Activated naive CD8-positive, alpha-beta T cell treated with anti-CD3 and anti-CD28 coated beads, Interleukin-2, amount 10 ng/mL, durations not matched to agents 7 days and 5 days (primary cell): ENCODE data around the gene LEP. TPM values are rescaled to one million over a fixed set of nuclear protein-coding genes. Genes with fewer than 3 reads are reported as not detected.
"Not testable (repeated sequence)": the region's sequence is repeated elsewhere in the genome, so short reads cannot be mapped to it uniquely, and the experiment has no call there.

Experiments
- ATAC-seq: fragments of 150-1000 bp; cut with Tn5 transposase; one replicate; pipeline ENCODE4 v1.10.0; 2021; ENCODE audit warnings: low read depth, moderate library complexity
- POLR2A ChIA-PET: fragments of 350-600 bp; sonication (Branson Sonifier 250); formaldehyde crosslinking; loops from one replicate; lab custom pipeline; 2021; ENCODE audit warnings: antibody characterized with exemption; lab: Charles Lee
- DNase-seq: peaks from one replicate; pipeline ENCODE4 v3.0.0; 2021
- H3K27ac Mint-ChIP-seq: one replicate; pipeline ENCODE4 v1.8.0; 2022; ENCODE audit warnings: mild to moderate bottlenecking, mixed read lengths
- H3K27me3 Mint-ChIP-seq: one replicate; pipeline ENCODE4 v1.8.0; 2022; ENCODE audit warnings: mild to moderate bottlenecking, moderate library complexity, mixed read lengths
- H3K36me3 Mint-ChIP-seq: one replicate; pipeline ENCODE4 v1.8.0; 2021; ENCODE audit warnings: mild to moderate bottlenecking, mixed read lengths
- H3K4me1 Mint-ChIP-seq: one replicate; pipeline ENCODE4 v1.8.0; 2021; ENCODE audit warnings: mixed read lengths
- H3K4me3 Mint-ChIP-seq: one replicate; pipeline ENCODE4 v1.8.0; 2022; ENCODE audit warnings: mild to moderate bottlenecking, moderate library complexity, mixed read lengths
- H3K9me3 Mint-ChIP-seq: one replicate; pipeline ENCODE4 v1.8.0; 2021; ENCODE audit warnings: mixed read lengths
- total RNA-seq, 2 experiments: library from RNA; stranded (reverse); gene quantifications; one replicate each; pipeline ENCODE4 v1.2.3, GENCODE V29; 2021

The LEP gene
- total RNA-seq, 2 experiments from 2014 or later = not detected

DNA sequence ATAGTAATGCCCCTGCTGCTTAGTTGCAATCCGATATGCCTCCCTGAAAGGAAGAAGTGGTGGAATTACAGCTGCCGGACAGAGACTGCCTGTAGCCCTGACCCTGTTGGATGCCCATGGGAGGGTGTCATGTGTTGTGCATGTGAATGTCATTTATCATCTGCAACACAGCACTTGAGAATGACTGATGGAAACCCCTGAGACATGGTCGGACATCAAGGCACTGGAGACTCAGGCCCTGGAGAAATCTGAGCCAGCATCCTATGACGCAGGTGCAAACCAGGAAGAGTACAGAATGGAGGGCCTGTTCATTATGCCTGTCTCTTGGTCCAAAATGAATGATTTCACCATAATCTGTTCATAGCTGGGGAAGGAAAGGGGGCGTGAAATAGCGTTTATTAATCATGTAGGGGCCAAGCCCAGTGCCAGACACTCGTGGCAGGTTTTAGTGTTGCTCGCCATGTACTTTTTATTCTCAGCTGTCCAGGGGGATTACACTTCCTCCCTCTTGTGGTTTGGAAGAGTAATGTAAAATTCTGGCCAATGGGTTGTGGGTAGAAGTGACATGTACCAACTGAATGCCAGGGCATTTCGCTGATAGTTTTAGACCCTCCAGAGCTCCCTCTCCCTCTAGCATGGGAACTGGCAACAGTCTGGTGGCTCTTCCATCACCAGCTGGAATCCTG, 23.0 kb upstream of the LEP start:
- DNase-seq = no peak
- peaks cover 33% of the 10 kb centered on the region for H3K27me3 Mint-ChIP-seq
- POLR2A ChIA-PET = no interaction called here
- H3K9me3 Mint-ChIP-seq = no peaks in the 10 kb centered on the region
- no peak overlapping the region for H3K27ac Mint-ChIP-seq
- H3K4me1 Mint-ChIP-seq = peaks cover 3% of the 10 kb centered on the region
- no peaks in the 10 kb centered on the region for H3K36me3 Mint-ChIP-seq
- H3K4me3 Mint-ChIP-seq = no peak overlapping the region
- no peak for ATAC-seq

DNA sequence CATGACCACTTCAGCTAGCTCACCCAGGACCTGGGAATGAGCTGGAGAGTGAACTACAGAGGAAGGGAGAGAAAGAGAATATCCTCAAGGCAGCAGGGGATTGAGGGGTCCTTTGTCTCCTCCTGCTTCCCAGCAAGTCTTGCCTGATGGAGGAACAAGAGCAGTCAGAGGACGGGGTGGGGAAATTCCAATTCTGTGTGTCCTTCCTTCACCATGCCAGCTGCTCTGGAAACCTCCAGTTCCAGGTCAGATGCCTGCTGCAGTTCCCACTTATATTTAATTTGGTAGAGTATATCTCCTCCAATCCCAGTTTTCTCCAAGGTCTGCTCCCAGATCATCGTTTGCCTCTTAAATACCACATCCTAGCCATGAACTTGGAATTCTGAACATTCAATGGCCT, 21.4 kb upstream of the LEP start:
- no peaks in the 10 kb centered on the region for H3K36me3 Mint-ChIP-seq
- POLR2A ChIA-PET = no interaction called here
- peaks cover 37% of the 10 kb centered on the region for H3K27me3 Mint-ChIP-seq
- no peaks in the 10 kb centered on the region for H3K9me3 Mint-ChIP-seq
- no peak overlapping the region for H3K4me3 Mint-ChIP-seq
- ATAC-seq = no peak
- DNase-seq = no peak
- H3K27ac Mint-ChIP-seq = no peak overlapping the region
- peaks cover 3% of the 10 kb centered on the region for H3K4me1 Mint-ChIP-seq

DNA sequence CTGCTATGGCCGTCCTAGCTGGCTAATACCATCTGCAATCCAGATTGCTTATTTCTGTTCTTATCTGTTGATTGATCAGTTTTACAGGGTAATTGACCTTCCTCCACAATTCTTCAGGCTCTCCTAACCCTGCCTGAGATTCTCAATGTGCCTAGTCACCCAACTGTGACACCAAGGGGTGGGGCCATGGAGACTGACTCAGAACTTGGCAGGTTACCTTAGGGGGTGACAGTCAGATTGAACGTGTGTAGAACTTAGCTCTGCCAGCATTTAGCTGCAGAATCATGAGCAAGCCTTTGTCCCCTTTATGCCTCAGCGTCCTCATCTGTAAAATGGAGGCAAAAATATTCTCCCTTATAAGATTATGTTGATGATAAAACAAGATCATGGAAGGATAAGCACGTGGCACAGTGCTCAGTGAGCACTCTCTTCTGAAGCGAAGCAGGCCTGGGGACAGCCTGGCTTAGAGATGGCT, 19.1 kb upstream of the LEP start:
- H3K4me1 Mint-ChIP-seq = peaks cover 5% of the 10 kb centered on the region
- H3K27me3 Mint-ChIP-seq = peaks cover 38% of the 10 kb centered on the region
- ATAC-seq = no peak
- H3K9me3 Mint-ChIP-seq = peaks cover 2% of the 10 kb centered on the region
- POLR2A ChIA-PET = no interaction called here
- no peak overlapping the region for H3K27ac Mint-ChIP-seq
- peaks cover 2% of the 10 kb centered on the region for H3K36me3 Mint-ChIP-seq
- no peak for DNase-seq
- H3K4me3 Mint-ChIP-seq = no peak overlapping the region

DNA sequence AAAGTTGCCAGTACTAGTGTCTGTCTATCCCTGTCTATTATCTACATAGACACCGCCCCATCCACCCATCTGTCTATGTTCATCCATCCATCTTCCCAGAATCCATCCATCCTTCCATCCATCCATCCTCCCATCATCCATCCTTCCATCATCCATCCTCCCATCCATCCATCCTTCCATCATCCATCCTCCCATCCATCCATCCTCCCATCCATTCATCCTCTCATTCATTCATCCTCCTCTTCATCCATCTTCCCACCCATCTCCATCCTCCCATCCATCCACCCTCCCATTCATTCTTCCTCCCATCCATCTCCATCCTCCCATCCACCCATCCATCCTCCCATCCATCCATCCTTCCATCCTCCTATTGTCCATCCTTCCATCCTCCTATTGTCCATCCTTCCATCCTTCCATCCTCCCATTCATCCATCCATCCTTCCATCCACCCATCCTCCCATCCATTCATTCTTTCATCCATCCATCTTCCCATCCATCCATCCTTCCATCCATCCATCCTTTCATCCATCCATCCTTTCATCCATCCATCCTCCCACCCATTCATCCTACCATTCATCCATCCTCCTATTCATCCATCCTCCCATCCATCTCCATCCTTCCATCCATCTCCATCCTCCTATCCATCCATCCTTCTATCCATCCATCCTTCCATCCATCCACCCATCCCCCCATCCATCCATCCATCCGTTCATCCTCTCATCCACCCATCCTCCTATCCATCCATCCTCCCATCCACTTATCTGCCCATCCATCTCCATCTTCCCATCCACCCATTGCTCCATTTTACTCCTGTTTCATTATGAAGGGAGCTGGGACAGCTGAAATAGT, 14.7 kb upstream of the LEP start:
- no peak overlapping the region for H3K4me3 Mint-ChIP-seq
- peaks cover 2% of the 10 kb centered on the region for H3K36me3 Mint-ChIP-seq
- H3K27me3 Mint-ChIP-seq = peaks cover 33% of the 10 kb centered on the region
- no peak for DNase-seq
- H3K9me3 Mint-ChIP-seq = peaks cover 2% of the 10 kb centered on the region
- no peak overlapping the region for H3K27ac Mint-ChIP-seq
- POLR2A ChIA-PET = no interaction called here
- peaks cover 5% of the 10 kb centered on the region for H3K4me1 Mint-ChIP-seq
- ATAC-seq = no peak

DNA sequence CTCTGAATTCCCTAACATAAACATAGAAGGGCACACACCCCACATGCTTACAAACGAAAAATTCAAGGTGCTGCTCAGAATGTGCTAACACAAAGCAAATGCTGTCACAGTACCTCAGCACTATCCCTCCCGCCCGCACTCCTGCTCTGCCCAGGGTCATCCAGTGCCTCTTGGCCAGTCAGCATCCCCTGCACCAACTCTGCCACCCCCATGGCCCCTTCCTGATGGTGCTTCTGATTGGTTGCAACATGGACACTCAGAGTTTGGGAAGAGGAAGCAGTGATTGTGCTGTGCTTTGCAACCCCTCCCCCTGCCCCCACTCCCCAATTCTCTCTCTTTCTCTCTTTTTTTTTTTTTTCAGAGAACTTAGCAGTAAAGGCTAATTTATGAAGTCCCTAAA, 13.8 kb upstream of the LEP start:
- no peak for DNase-seq
- POLR2A ChIA-PET = no interaction called here
- peaks cover 2% of the 10 kb centered on the region for H3K9me3 Mint-ChIP-seq
- no peak overlapping the region for H3K4me3 Mint-ChIP-seq
- H3K27me3 Mint-ChIP-seq = peaks cover 30% of the 10 kb centered on the region
- H3K27ac Mint-ChIP-seq = no peak overlapping the region
- H3K36me3 Mint-ChIP-seq = peaks cover 2% of the 10 kb centered on the region
- no peak for ATAC-seq
- peaks cover 5% of the 10 kb centered on the region for H3K4me1 Mint-ChIP-seq

DNA sequence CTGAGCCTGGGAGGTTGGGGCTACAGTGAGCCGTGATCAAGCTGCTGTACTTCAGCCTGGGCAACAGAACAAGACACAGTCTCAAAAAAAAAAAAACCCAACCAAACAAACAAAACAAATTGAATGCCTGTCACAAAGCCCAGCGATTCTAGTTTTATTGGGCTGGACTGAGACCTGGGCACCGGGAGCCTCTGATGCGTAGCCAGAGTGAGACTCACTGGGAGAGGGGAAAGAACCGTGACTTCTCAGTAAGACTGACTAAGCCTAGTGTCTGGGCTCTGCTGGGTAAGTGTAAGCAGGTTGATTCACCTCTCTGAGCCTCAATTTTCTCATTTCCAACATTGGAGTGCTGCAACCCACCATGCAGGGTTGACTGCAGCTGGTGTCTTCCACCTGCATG, 10.1 kb upstream of the LEP start:
- Mint-ChIP-seq H3K4me3 (no peak overlapping the region), H3K27ac (no peak overlapping the region), H3K4me1 (peaks cover 1% of the 10 kb centered on the region), H3K27me3 (peaks cover 31% of the 10 kb centered on the region), H3K9me3 (peaks cover 1% of the 10 kb centered on the region), H3K36me3 (peaks cover 1% of the 10 kb centered on the region)
- no peak for ATAC-seq
- POLR2A ChIA-PET = interaction anchor here (0.7 kb wide), 1 partner anchor 10 kb away, joined by 3 read pairs; no protein-coding TSS in a partner anchor
- no peak for DNase-seq

DNA sequence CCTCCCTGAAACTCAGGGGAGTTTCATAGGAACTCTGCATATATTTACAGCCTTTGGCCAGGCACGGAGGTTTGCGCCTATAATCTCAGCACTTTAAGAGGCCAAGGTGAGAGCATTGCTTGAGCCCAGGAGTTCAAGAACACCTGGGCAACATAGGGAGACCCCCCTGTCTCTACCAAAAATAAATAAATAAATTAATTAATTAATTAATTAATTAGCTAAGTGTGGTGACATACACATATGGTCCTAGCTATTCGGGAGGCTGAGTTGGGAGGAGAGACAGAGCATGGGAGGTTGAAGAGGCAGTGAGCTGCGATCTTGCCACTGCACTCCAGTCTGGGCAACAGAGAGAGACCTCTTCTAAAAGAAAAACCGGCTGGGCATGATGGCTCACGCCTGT, 9.4 kb upstream of the LEP start:
- H3K27me3 Mint-ChIP-seq = peaks cover 27% of the 10 kb centered on the region
- H3K4me3 Mint-ChIP-seq = no peak overlapping the region
- peaks cover under 1% of the 10 kb centered on the region for H3K36me3 Mint-ChIP-seq
- no peak for ATAC-seq
- H3K27ac Mint-ChIP-seq = no peak overlapping the region
- POLR2A ChIA-PET = interaction anchor here (0.7 kb wide), 1 partner anchor 10 kb away, joined by 3 read pairs; no protein-coding TSS in a partner anchor
- H3K9me3 Mint-ChIP-seq = no peaks in the 10 kb centered on the region
- peaks cover 2% of the 10 kb centered on the region for H3K4me1 Mint-ChIP-seq
- no peak for DNase-seq

DNA sequence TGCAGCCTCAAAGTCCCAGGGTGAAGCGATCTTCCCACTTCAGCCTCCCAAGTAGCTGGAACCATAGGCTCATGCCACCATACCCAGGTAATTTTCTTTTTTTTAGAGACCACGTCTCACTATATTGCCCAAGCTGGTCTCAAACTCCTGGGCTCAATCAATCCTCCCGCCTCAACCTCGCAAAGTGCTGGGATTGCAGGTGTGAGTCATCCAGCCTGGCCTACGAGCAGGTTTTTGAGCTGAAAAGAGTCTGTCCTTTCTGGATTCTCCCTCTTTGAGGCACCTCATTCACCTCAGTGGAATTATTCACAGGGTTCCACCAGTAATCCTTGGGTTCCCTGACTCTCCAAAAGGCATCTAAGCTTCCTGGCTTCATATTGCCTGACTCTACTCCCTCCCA, 7.6 kb upstream of the LEP start:
- Mint-ChIP-seq H3K4me1 (peaks cover 11% of the 10 kb centered on the region), H3K27me3 (peaks cover 27% of the 10 kb centered on the region), H3K27ac (no peak overlapping the region), H3K9me3 (peaks cover 9% of the 10 kb centered on the region), H3K4me3 (no peak overlapping the region), H3K36me3 (peaks cover 3% of the 10 kb centered on the region)
- POLR2A ChIA-PET = no interaction called here
- no peak for DNase-seq
- ATAC-seq = no peak

DNA sequence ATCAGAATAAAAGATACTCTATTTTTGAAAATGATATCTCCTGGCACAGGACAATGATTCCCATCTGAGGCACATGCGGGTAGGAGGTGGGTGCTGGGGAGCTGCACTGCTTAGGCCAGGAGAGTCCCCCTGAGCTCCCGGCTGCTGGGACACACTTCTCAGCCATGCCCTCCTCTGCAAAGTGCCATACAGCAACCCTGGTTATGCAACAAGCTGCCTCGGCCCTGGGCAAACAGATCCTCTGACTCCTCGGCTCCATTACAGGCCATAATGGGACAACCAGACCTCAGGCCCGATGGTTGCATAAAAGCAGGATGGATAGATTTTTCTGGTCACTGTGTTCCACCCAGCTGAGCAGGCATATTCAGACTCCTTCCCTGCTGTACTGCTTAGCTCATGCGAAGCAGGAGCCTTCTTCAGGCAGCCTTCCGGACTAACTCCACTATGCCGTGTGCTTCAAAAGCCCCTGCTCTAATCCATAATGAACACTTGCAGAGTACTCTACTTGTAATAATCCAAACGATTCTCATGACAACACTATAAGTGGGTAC, 6.5 kb upstream of the LEP start:
- H3K4me3 Mint-ChIP-seq = no peak overlapping the region
- peaks cover 7% of the 10 kb centered on the region for H3K36me3 Mint-ChIP-seq
- peaks cover 29% of the 10 kb centered on the region for H3K27me3 Mint-ChIP-seq
- POLR2A ChIA-PET = no interaction called here
- peaks cover 15% of the 10 kb centered on the region for H3K9me3 Mint-ChIP-seq
- ATAC-seq (no peak), DNase-seq (no peak)
- peaks cover 11% of the 10 kb centered on the region for H3K4me1 Mint-ChIP-seq
- H3K27ac Mint-ChIP-seq = no peak overlapping the region

DNA sequence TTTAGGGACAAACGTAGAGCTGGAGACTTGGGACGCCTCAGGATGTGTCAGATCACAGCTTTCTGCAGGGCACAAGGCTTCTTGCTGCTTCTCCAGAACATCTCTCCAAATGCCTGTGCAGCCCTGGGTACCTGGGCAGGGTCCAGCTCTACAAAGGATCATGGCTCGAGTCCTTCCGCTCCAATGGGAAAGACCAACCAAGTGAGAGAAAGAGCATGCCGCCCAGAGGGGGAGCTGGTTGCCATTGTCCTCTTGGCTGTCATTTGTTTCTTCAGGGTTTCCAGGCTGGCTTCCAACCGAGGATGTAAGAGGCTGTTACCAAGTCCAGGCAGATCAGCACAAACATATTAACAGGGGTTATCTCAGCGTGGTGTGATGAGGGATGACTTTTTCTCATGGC, 5.6 kb upstream of the LEP start:
- Mint-ChIP-seq H3K4me3 (no peak overlapping the region), H3K9me3 (peaks cover 15% of the 10 kb centered on the region), H3K4me1 (peaks cover 11% of the 10 kb centered on the region), H3K36me3 (peaks cover 7% of the 10 kb centered on the region), H3K27ac (peak overlapping the region; percentile 9), H3K27me3 (peaks cover 30% of the 10 kb centered on the region)
- ATAC-seq (no peak), DNase-seq (no peak)
- POLR2A ChIA-PET = no interaction called here

DNA sequence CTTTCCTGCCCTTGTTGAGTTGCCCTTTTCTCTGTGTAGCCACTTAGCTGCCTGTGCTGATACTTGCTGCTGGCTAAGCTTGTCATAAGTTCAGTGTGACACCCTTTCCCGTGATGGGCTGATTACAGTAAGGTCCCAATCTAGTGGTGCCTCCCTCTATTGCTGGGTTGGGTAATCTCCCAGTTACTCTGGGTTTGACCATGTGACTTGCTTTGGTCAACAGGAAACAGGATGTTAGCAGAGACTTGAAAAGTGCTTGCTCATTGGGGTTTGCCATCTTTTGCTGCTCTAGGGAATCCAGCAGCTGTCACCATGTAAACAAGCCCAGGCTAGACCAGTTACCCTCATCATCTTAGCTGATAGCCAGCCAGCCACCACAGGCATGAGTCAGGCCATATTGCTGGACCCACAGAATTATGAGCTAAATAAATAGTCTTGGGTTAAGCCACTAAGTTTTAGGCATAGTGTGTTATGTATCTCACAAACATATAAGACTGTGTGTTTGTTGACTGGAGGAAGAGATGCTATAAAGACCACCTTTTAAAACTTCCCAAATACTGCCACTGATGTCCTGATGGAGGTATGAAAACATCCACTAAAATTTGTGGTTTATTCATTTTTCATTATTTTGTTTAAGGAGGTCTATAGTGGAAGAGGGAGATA, 4.0 kb upstream of the LEP start:
- Mint-ChIP-seq H3K9me3 (peaks cover 15% of the 10 kb centered on the region), H3K4me3 (peak overlapping the region; percentile 32), H3K36me3 (peaks cover 7% of the 10 kb centered on the region), H3K27me3 (peaks cover 33% of the 10 kb centered on the region), H3K27ac (peak overlapping the region; percentile 79), H3K4me1 (peaks cover 11% of the 10 kb centered on the region)
- peak; percentile 38 for DNase-seq
- peak; percentile 96 for ATAC-seq
- POLR2A ChIA-PET = interaction anchor here (1.0 to 1.3 kb wide), 2 partner anchors 13 to 84 kb away, joined by 3 to 5 read pairs; no protein-coding TSS in a partner anchor

DNA sequence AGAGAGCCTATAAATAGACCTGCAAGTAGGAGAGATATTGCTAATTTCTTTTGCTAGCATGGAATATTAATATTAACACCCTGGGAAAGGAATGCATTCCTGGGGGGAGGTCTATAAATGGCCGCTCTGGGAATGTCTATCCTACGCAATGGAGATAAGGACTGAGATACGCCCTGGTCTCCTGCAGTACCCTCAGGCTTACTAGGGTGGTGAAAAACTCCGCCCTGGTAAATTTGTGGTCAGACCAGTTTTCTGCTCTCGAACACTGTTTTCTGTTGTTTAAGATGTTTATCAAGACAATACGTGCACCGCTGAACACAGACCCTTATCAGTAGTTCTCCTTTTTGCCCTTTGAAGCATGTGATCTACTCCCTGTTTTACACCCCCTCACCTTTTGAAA, 1.9 kb upstream of the LEP start:
- H3K4me3 Mint-ChIP-seq, DNase-seq, H3K27ac Mint-ChIP-seq, POLR2A ChIA-PET, ATAC-seq, H3K36me3 Mint-ChIP-seq: not testable (repeated sequence)
- Mint-ChIP-seq H3K9me3 (peaks cover 15% of the 10 kb centered on the region), H3K4me1 (peaks cover 11% of the 10 kb centered on the region), H3K27me3 (peaks cover 36% of the 10 kb centered on the region)

DNA sequence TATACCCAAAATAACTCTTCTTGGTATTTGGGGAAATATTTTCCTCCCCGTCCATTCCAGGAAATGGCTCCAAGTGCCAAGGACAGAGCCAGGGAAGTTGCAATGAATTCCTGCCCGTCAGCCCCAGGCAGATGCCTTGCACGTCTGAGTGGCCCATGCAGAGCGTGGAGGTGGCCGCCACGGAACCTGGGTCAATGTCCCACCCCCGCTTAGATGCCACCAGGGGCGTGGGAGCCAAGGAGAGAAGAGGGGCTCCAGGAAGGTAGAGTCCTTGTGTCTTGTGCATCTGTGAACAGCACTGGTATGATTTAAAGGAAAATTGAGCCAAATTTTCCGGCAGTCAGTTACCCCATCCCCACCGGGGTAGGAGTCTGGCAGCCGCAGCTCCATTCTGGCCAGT, 1.6 kb downstream of the LEP start:
- DNase-seq (no peak), ATAC-seq (no peak)
- Mint-ChIP-seq H3K4me3 (no peak overlapping the region), H3K36me3 (peaks cover 5% of the 10 kb centered on the region), H3K9me3 (peaks cover 11% of the 10 kb centered on the region), H3K4me1 (peaks cover 2% of the 10 kb centered on the region), H3K27ac (no peak overlapping the region), H3K27me3 (peaks cover 32% of the 10 kb centered on the region)
- POLR2A ChIA-PET = no interaction called here
